ENCODE results near the gene RSAD1.

The RSAD1 gene

GRCh38 chr17:50523208-50523607 lies 44.5 kb downstream of the RSAD1 start:
- no peak overlapping the region for H3K4me3 ChIP-seq (replicated peaks; ENCODE audit: low read depth, low read length)
- no peak for TF ChIP-seq CTCF (IDR thresholded peaks at IDR 0.05; ENCODE audit: low read length, missing control alignments)
- no peak for DNase-seq (ENCODE audit: low read depth)

GRCh38 chr17:50524838-50525237 lies 46.2 kb downstream of the RSAD1 start:
- DNase-seq (ENCODE audit: low read depth): no peak
- TF ChIP-seq CTCF (IDR thresholded peaks at IDR 0.05; ENCODE audit: low read length, missing control alignments): no peak

GRCh38 chr17:50527155-50527762 lies 48.6 kb downstream of the RSAD1 start:
- no peak for DNase-seq (ENCODE audit: low read depth)
- no peak for TF ChIP-seq CTCF (IDR thresholded peaks at IDR 0.05; ENCODE audit: low read length, missing control alignments)
- H3K4me3 ChIP-seq (replicated peaks; ENCODE audit: low read depth, low read length): no peak overlapping the region

More at GRCh38 chr17:50524838-50525237, 46.2 kb downstream of the RSAD1 start:
- no peak overlapping the region for H3K4me3 ChIP-seq (replicated peaks; ENCODE audit: low read depth, low read length)

- TF ChIP-seq CTCF (IDR thresholded peaks at IDR 0.05; ENCODE audit: low read length, missing control alignments): no peak
- no peak overlapping the region for H3K4me3 ChIP-seq (replicated peaks; ENCODE audit: low read depth, low read length)
- no peak for DNase-seq (ENCODE audit: low read depth)
These were observed 49.4 kb downstream of the RSAD1 start for GRCh38 chr17:50527949-50528474.

GRCh38 chr17:50529849-50530248 lies 51.2 kb downstream of the RSAD1 start:
- no peak overlapping the region for H3K4me3 ChIP-seq (replicated peaks; ENCODE audit: low read depth, low read length)
- no peak for TF ChIP-seq CTCF (IDR thresholded peaks at IDR 0.05; ENCODE audit: low read length, missing control alignments)
- no peak for DNase-seq (ENCODE audit: low read depth)

- TF ChIP-seq CTCF (IDR thresholded peaks at IDR 0.05; ENCODE audit: low read length, missing control alignments): no peak
- no peak for DNase-seq (ENCODE audit: low read depth)
- H3K4me3 ChIP-seq (replicated peaks; ENCODE audit: low read depth, low read length): no peak overlapping the region
These were observed 52.9 kb downstream of the RSAD1 start for GRCh38 chr17:50531428-50532025.
